SH-SY5Y (cell line): ENCODE data around the gene PRDM16.

Experiments used
- GATA2 ChIP-seq: IDR thresholded peaks from 2 replicates; pipeline ENCODE4 v1.6.1; 2011; ENCODE audit warnings: mild to moderate bottlenecking, low read depth, low read length
- GATA3 ChIP-seq: IDR thresholded peaks from 2 replicates; pipeline ENCODE4 v1.6.1; 2011; ENCODE audit warnings: low read depth, mild to moderate bottlenecking, low read length, moderate library complexity

GRCh38 chr1:3188150-3188971 lies 119.4 kb downstream of the PRDM16 start:
- TF ChIP-seq GATA3 (no peak), GATA2 (no peak)
